Hematopoietic multipotent progenitor cell treated with erythropoietin and hydrocortisone succinate and interleukin-3 and kit ligand, for 8 days (in vitro differentiated cells): ENCODE data around the gene HBS1L.

Source experiments
- DNase-seq: peaks from one replicate; pipeline ENCODE4 v3.0.0-alpha.2; 2015

Gene HBS1L

DNA sequence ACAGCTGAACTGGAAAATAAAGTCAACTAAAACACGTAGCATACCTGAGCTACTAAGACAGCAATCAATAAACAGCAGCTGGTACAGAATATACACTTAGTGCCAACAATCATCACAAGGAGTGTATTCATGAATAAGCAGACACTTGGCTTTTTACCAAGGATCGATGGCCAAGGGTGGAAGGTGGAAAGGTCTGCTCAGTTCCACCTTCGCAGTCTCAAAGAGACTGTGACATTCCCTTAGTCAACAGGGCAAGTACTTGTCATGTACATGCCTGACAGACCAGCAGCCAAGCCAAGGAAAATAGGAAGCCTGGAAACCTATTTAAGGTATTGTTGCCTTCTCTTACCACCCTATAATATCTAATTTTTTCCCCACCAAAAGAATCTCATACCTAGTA is 21.4 kb downstream of the HBS1L start:
- no peak for DNase-seq

DNA sequence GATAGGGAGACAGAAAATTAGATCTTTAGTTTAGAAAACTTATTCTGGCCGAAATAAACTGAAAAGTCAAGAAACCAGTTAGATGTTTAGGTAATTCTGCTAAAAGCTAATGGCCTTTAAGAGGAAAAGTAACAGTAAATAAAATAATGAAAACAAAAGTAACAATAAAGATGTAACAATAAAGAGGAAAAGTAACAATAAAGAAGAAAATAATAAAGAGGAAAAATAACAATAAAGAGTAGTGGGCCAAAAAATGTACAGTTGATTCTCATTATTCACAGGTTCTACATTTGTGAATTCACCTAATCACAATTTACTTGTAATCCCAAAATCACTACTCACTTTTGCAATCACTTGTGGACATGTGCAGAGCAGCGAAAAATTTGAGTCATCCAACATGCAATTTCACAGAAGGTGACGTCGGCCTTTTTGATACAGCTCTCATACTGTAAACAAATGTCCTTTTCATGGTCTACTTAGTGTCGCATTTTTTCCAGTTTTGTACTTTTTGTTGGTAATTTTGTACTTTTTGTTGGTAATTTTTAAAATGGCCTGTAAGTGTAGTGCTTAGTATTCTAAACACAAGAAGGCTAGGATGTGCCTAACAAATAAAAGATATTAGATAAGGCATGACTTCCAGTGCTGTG is 24.0 kb downstream of the HBS1L start:
- no peak for DNase-seq

DNA sequence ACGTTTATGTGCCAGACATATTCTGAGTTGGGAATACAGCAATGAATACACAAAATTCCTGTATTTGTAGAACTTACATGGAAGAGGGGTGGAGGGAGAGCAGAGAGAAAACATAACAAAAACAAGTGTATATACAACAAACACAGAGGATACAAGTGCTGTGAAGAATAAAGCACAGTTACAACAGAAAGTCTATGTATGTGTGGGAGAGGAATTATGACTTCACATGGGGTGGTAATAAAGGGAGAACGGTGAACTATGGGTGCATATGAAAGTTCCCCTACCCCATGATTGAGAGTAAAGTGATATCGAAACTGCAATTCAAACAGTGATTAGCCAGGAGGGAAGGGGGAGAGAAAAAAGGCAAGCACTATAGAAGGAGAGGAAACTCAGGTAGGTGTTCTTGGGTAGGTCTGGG is 24.6 kb downstream of the HBS1L start:
- DNase-seq, result no peak

DNA sequence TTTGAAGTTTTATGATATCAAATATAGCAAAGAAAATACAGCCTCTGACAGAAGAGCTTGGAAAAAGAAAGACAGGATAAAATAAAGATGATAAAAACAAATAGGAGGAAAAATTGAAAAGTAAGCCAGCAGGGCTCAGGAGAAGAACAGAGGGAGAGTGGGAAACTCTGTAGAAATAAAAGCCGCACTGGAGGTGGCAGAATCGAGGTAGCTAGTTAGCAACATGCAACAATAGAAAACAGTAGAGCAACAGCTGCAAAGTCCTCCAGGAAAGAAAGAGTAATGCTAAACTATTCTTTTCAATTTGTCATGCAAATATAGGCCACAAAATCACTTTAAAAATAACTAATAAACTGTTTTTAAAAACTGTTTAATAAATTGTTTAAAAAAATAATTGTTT is 28.8 kb downstream of the HBS1L start:
- DNase-seq, result no peak

DNA sequence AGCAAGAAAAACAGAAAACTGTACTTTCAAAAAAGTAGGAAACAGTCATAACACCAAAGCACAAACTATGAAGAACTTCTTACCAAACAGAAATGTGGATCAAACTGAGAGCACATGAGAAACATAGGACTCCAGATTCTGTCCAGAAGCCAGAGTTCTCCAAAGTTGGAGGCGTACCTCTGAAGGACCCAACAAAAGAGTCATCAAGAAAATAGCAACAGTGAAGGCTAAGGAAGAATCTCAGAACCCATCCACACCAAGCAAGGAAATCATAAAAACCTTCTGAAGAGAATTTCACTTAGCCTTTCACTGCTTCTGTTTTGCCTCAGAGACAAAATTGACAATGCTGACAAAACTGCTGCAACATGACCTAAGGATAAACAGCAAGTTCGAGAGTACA is 29.4 kb downstream of the HBS1L start:
- no peak for DNase-seq

DNA sequence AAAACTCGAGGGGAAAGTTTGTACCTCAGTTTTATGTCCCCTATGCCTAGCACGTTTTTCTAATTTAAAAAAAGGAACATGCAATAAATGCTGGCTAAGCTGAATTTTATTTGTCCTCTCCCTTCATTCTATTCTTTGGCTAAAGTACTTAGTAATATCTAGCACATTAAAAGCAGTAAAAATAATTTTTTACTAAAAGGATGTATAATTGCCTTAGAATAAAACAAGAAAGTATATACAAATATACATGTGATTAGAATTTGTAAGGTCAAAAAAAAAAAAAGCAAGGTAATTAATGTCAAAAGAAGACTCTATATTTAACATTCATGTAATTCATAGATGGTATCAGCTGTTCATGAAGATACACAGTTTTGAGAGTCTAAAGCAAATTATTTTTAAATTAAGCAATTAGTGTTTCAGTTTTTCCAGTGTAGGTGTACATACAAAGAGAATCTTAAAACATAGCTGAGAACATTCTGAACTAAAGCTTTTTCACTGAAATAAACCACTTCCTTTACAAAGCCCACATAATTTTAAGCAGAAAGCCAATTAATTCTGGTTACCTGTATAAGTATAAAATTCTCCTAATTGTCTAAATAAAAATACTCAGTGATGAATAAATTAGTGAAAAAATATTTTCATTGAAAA is 32.4 kb downstream of the HBS1L start:
- no peak for DNase-seq

DNA sequence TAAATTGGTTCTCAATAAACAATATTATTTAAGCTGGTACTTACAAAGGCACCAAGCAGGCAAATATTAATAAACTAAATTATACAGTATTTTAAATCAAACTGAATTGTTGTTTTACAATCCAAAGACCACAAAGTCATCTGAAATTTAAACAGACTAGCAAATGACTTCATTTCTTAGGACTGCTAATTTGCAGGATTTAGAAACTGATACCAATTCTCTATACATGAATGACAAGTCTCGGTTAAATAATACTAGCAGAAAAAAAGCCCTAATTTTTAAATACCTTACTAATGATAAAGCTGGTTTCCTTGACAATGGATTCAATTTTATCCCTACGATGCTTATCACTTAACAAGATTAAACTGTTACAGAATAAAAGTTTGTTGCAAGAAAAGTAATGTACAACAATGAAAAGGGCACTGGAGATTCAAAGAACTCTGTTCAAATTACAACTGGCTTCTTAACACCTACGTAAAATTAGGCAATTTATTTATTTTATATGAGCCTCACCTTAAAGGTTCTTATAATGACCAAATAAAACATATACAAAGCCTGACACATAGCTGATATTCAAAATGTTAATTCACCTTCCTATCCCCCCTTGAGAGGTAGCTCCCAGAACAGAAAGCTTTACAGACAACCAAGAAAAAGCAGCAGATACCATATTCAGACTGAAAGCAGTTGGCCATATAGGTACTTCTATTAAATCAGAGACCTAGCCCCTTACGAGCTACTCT is 33.1 kb downstream of the HBS1L start:
- no peak for DNase-seq

DNA sequence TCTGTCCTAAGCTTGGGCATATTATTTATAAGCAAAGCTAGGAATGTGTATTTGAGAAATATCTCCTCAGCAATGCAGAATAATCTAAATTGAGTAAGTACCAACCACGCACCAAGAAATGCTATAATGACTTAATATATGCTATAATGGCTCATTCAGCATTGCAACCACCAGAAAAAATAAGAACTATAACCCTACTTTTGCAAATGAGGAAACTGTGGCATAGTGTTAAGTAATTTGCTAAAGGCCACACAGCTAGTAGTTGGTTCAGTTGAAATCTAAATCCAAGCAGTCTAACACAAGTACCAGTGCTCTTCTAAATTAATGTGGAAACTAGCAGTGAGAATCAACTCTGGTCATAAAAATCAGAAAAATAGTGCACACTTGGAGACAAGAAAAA is 35.7 kb downstream of the HBS1L start:
- DNase-seq, result no peak

DNA sequence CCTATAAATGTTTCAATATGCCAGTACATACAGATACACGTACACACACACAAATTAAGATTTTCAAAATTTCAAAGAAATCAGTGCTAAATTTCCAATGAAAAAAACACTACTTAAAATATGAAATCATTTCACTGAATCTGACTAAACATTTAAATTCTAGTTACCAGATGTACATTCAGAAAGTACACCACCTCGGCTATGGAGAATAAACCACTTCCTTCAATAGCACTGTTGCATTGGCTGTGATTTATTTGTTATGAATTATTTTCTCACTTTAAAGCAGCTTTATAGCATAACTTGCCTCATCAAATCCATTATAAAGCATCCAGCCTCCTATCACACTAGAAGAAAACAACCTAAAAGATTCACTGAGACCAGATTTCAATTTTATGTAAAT is 36.6 kb downstream of the HBS1L start:
- no peak for DNase-seq

DNA sequence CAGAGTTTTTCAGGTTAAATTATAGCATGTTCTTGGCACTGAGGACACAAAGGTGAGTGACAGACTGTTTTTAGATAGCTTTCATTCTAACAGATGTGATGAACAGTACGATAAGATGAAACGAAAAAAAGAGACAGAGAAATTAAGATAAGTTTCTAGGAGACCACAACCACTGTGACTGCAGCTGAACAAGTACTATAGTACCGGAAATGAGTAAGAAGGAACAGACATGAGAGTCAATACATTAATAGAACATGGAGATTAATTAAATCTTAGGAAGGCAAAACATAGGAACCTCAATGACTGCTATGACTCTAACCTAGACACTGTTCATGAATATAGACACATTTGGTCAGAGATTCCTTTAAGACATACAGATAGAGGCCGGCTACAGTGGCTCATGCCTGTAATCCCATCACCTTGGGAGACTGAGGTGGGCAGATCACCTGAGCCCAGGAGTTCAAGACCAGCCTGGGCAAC is 40.2 kb downstream of the HBS1L start:
- peak; percentile 25 for DNase-seq

DNA sequence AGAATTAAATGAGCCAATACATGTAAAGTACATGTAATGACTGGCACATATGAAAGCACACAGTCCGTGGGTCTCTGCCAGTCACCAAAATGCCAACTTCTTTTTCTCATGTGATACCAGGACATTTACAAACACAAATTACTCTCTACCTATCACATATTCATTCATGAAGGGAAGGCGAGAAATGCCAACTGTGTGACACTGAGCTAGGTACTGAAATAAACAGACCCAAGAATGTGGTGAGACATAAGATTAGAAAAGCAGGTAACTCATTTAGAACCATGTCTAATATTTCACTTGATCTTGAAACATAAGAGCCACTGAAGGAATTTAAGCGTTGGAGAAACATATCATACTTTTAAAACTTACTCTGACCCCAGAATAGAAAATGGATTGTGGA is 41.4 kb downstream of the HBS1L start:
- DNase-seq, result no peak

DNA sequence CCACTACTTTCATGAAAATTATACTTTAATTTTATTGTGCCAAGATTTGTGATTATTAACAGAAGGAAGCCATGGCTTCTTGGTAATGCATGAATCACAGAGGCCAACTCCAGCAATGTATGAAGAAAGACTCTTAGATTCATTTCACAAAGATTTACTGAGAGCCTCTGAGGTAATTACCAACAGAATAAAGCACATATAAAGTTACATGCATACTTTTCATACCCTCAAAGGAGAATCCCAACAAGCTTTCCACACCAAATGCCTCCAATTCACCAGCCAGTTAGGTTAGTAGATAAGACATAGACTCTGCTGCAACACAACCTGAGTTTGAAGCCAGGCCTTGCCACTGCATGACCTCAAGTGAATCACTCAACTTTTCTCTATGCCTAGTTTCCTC is 41.9 kb downstream of the HBS1L start:
- DNase-seq, result no peak

DNA sequence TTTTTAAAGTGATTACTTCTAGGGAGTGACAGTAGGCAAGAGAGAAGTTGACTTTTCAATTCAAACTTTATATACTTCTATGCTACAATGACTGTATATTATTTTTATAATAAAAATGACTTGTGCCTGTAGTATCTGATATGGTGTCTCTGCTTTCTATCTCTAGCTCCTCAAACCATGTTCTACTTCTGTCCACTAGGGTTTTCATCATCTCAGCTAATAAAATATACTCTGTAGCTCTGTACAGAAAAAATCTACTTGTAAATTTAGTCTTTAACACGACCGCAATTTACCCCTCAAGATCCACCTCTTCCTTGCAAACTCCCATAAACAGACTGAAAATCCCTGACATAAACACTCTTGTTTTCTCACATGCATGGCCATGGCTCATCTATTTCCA is 42.3 kb downstream of the HBS1L start:
- peak; percentile 40 for DNase-seq

DNA sequence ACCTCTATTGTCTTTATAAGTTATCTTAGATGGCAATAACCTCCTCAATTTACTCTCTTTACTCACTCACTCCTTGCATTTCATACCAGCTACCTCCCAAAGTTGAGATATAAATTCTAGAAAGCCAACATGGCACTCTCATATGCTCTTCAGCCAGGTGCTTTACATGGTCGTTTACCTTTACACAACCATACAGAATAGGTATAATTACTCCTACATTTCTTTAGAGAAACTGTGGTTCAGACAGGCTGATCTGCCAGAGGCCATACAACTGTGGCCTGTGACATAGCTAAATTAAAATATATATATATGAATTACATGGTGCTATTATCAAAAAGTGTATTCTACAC is 45.7 kb downstream of the HBS1L start:
- DNase-seq, result no peak

DNA sequence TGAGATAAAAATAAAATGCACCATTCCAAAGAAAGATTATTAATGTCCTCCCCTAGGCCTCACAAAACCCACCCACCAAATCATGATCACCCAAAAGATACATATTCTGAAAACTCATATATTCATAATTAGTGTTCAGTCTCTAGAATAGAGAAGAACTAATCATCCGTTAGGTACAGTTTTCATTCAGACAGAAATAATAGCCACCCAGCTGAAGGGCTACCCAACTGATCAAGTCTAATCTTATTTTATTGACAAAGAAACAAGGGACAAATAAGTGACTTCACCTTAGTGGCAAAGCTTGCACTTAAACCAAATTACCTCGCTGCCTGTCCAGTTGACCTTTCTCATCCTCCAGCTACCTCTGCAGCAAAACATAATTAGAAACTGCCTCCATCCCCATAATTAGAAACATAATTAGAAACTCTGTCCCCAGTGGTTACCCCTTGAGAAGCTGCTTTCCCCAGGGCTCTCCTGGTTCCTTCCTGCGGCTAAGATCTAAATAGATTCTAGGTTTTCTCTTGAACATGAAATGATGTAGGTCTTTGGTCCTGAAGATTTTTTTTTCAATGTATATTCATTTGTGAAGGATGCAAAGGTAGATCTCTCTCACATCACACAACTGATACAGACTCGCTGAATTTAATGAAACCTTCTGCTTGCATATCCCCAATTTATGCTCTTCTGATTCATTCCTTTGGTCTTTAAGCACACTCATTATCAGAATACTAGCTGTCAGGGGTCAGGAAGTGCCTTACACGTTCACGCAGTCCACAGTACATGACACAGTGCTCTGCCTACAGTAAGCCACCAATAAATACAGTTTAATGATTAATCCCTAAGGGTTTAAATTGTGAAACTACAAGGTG is 46.3 kb downstream of the HBS1L start:
- DNase-seq, result no peak

DNA sequence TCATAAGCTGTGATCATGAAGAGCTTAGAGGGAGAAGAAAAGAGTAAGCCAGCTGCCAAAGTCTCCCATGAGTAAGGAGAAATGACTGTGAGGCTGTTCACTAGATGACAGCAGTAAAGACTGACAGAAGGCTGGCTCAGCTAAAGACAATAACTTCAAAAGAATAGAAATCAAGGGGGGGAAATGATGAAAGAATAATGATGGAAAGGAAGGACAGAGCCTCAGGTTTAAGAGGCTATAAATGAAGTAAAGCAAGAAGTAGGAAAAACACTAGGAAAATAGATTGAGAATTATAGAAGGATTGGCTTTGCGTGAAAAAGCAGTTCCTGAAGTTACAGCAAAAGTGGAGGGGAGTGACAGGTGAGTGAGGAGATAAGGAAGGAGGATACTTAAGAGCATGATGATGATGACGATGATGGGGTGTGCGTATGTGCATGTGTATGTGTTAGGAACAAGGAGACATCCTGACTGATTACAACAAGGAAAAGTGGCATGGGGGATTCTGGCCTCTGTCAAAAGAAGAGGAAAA is 48.2 kb downstream of the HBS1L start:
- DNase-seq, result no peak

DNA sequence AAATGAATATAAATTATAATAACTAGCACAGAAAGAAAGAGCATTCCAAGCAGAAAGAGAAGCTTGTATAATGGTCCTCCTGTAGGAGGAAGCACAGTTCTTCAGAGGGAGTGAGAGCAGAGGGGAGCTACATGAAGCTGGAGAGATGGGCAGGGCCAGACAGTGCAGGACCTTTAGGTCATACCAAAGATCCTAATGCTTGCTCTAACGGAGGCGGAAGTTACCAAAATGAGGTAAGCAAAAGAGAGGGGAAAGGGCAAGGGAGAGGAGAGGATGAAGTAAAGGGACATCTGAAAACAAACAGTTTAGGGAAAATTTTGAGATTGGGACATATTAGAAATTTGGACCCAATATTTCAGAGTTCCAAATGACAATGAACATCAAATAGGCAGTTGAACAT is 50.2 kb downstream of the HBS1L start:
- DNase-seq, result peak; percentile 25

DNA sequence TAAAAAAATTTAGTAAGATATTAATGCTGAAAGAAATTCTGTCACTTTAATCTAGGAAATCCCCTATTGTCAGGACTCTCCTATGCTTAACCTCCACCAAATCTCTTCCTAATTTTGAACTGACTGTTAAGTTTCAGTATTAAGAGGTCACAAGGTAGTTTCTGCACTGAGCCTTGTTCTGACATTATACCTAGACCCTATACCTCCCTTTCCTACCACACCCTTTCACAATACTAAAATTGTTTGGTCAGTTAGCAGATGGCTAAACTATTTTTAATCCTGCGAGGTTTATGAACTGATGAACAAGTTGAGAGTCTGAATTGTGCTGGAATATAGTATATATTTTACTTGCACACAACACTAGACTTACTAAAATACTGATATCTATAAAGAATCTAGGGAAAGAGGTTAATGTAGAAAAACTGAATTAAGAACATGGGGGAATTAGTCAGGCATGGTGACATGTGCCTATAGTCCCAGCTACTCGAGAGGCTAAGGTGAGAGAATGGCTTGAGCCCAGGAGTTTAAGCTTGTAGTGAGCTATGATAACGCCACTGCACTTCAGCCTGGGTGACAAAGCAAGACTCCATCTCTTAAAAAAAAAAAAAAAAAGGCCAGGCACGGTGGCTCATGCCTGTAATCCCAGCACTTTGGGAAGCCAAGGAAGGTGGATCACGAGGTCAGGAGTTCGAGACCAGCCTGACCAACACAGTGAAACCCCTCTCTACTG is 51.5 kb downstream of the HBS1L start:
- DNase-seq, result no peak

DNA sequence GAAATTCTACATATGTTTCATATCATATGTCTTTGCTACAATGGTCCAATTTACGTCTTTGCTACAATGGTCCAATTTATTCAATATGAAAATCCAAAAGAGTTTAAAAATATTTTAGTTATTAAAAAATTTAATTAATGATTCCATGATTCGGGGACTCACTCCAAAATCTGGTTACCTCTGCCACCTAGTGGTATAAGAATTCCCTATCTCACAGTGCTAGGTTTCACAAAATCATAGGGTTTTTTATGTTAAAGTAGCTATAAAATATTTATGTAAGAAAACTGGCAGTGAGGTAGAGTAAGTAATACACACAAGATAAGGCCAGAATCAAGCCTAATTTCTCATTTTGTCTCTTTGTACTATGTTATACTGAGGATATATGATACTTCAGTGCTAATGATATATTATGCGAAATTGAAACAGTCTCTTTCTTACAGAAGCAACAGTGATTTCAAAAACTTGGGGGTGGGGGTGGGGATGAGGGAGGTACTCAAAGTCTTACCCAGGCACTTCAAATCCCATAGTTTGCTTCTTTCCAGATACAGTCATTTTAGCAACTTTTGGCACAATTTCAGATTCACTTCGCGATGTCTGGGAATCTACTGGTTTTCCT is 52.3 kb downstream of the HBS1L start:
- DNase-seq, result peak; percentile 62

DNA sequence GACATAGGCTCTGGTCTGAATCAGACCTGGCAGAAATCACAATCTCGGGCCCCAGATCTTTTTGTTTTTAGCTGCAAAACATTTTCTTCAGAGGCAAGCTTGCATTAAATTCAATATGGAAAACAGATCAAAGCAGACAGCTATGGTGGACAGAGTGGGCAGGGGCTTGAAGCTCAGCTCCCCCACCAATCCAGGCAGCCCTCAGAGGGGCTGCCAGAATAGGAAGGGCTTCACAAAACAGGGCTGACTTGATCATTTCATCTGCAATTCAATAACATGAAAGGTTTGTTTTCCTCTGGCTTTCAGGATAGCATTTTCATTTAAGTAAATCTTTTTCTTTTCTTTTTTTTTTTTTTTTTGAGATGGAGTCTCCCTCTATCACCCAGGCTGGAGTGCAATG is 55.5 kb downstream of the HBS1L start:
- DNase-seq, result no peak

DNA sequence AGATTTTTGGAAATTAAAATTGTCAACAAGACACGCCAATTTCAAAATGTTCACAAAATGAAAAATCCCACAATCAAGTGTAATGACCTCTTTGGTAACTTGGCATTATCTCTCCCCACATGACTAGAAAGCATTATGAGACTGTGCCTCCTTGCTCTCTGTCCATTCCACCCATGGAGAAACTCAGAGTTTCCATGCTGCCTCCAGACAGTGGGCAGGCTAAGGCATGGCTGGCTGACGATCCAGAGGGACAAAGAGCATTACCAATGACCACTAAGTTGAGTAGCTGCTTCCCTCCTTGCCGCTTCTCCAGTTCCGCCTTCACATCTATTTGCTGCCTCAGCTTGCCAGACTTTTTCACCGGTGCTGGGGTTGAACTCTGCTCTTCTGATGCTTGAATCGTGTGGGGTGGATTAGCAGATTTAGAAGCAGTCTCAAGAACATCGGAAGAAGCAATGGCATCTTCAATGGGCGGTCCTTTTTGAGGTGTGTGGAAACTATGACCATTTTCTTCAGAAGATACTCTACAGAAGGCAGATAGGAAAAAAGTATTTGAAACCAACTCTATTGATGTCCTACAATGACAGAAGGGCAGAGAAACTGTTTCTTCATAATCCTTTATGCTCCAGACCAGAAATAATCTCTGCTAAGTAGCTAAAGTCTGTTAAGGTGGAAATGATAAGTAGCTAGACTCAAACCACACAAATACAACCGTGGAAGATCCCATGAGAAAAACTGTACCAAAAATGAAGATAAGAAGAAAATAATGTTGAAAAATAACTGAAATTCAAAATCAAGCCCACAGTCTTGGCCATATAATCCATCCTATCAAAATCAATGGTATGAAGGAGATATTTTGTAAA is 57.3 kb downstream of the HBS1L start:
- DNase-seq, result peak; percentile 55
